Keratinocyte (primary cell): ENCODE measurements around the gene TMEM59L. TPM values are rescaled to one million over a fixed set of nuclear protein-coding genes. Genes with fewer than 3 reads are reported as not detected.

Experiments used
- DNase-seq: peaks from one replicate; pipeline ENCODE4 v3.0.0-alpha.2; 2011; ENCODE audit warnings: low read depth, missing footprints, low spot score
- FAIRE-seq: peaks from 2 replicates; lab custom pipeline; 2011; peaks lifted over from hg19 to GRCh38; lab: Jason Lieb, UNC
- H2AFZ ChIP-seq: 2 replicates; pipeline ENCODE4 v1.6.0; 2012; ENCODE audit warnings: low read length, control low read depth, inconsistent platforms; ENCODE audit not compliant: control insufficient read depth
- H3K27ac ChIP-seq: 2 replicates; pipeline ENCODE4 v1.5.1; 2011; ENCODE audit warnings: low read length; ENCODE audit not compliant: control insufficient read depth, insufficient read depth
- H3K27me3 ChIP-seq: 3 replicates; pipeline ENCODE4 v1.6.0; 2011; ENCODE audit warnings: low read length; ENCODE audit not compliant: control insufficient read depth, insufficient read depth; ENCODE audit errors: extremely low read depth
- H3K36me3 ChIP-seq, 2 experiments: 2 replicates in 1 of 2; 3 replicates in 1 of 2; pipeline ENCODE4 v1.5.1; 2011; ENCODE audit warnings: low read length in 2 of 2, mild to moderate bottlenecking in 1 of 2; ENCODE audit not compliant: control insufficient read depth in 2 of 2, insufficient read depth in 2 of 2; ENCODE audit errors: extremely low read depth in 1 of 2
- H3K4me1 ChIP-seq: 3 replicates; pipeline ENCODE4 v1.5.1; 2011; ENCODE audit warnings: low read length; ENCODE audit not compliant: control insufficient read depth, insufficient read depth; ENCODE audit errors: extremely low read depth
- H3K4me2 ChIP-seq: 3 replicates; pipeline ENCODE4 v1.6.0; 2011; ENCODE audit warnings: low read depth, low read length; ENCODE audit not compliant: control insufficient read depth, insufficient read depth; ENCODE audit errors: extremely low read depth
- H3K4me3 ChIP-seq, 3 experiments: fragments of 200-600 bp in 1 of 3; sonication (generic) in 1 of 3; 2 replicates in 2 of 3; 3 replicates in 1 of 3; pipeline ENCODE4 v1.5.1; 2011 to 2016; ENCODE audit warnings: low read length in 3 of 3, mild to moderate bottlenecking in 3 of 3, control low read depth in 2 of 3, inconsistent platforms in 1 of 3, low read depth in 1 of 3, mixed read lengths in 1 of 3, mixed run types in 1 of 3, moderate library complexity in 1 of 3; ENCODE audit not compliant: control insufficient read depth in 2 of 3, insufficient read depth in 2 of 3; ENCODE audit errors: extremely low read depth in 1 of 3
- H3K79me2 ChIP-seq: 2 replicates; pipeline ENCODE4 v1.6.0; 2012; ENCODE audit warnings: low read length; ENCODE audit not compliant: control insufficient read depth, insufficient read depth
- H3K9ac ChIP-seq: 3 replicates; pipeline ENCODE4 v1.6.0; 2011; ENCODE audit warnings: low read length; ENCODE audit not compliant: control insufficient read depth, insufficient read depth; ENCODE audit errors: extremely low read depth
- H3K9me1 ChIP-seq: 3 replicates; pipeline ENCODE4 v1.6.0; 2011; ENCODE audit warnings: low read length; ENCODE audit not compliant: control insufficient read depth, insufficient read depth; ENCODE audit errors: extremely low read depth
- H3K9me3 ChIP-seq: 2 replicates; pipeline ENCODE4 v1.5.1; 2012; ENCODE audit warnings: low read depth, low read length; ENCODE audit not compliant: control insufficient read depth
- H4K20me1 ChIP-seq: 3 replicates; pipeline ENCODE4 v1.6.0; 2011; ENCODE audit warnings: low read length; ENCODE audit not compliant: control insufficient read depth, insufficient read depth; ENCODE audit errors: extremely low read depth
- CTCF ChIP-seq, 3 experiments: IDR thresholded peaks in 1 of 3; conservative IDR thresholded peaks in 1 of 3; optimal IDR thresholded peaks in 1 of 3; 2 replicates in 2 of 3; 3 replicates in 1 of 3; pipeline versions ENCODE3 to v1.5.1; 2011; ENCODE audit warnings: low read length in 3 of 3, mild to moderate bottlenecking in 3 of 3, moderate library complexity in 2 of 3, control low read depth in 1 of 3, inconsistent platforms in 1 of 3; ENCODE audit not compliant: insufficient read depth in 2 of 3; ENCODE audit errors: extremely low read depth in 1 of 3
- EZH2 ChIP-seq: IDR thresholded peaks from one replicate; pipeline ENCODE4 v1.6.1; 2012; ENCODE audit warnings: inconsistent platforms, mild to moderate bottlenecking, low read length, moderate library complexity
- dilution Hi-C: fragments of 300-500 bp; cut with MboI; formaldehyde crosslinking; loops from one replicate; pipeline ENCODE4 v1.7.0; 2020; ENCODE audit warnings: low sequenced_read_pairs; ENCODE audit not compliant: extremely low pct_ligation_motif_present
- polyA plus RNA-seq, 5 experiments: library from polyadenylated mRNA; depleted of rRNA in 3 of 5; stranded (reverse) in 3 of 5; stranded (forward) in 1 of 5; unstranded in 1 of 5; fragments of >200 nt; gene quantifications; 1 replicate in 1 of 5; 2 replicates in 3 of 5; 3 replicates in 1 of 5; pipeline versions ENCODE4 v1.2.1 to v1.2.3, GENCODE V29; 2011 to 2012; ENCODE audit warnings: missing spikeins in 2 of 5, low read depth in 1 of 5, low replicate concordance in 1 of 5

The TMEM59L gene
- polyA plus RNA-seq, 1 donor (not counting 4 experiments of a cell fraction or from before 2014, with no cell fraction given): not detected

DNA sequence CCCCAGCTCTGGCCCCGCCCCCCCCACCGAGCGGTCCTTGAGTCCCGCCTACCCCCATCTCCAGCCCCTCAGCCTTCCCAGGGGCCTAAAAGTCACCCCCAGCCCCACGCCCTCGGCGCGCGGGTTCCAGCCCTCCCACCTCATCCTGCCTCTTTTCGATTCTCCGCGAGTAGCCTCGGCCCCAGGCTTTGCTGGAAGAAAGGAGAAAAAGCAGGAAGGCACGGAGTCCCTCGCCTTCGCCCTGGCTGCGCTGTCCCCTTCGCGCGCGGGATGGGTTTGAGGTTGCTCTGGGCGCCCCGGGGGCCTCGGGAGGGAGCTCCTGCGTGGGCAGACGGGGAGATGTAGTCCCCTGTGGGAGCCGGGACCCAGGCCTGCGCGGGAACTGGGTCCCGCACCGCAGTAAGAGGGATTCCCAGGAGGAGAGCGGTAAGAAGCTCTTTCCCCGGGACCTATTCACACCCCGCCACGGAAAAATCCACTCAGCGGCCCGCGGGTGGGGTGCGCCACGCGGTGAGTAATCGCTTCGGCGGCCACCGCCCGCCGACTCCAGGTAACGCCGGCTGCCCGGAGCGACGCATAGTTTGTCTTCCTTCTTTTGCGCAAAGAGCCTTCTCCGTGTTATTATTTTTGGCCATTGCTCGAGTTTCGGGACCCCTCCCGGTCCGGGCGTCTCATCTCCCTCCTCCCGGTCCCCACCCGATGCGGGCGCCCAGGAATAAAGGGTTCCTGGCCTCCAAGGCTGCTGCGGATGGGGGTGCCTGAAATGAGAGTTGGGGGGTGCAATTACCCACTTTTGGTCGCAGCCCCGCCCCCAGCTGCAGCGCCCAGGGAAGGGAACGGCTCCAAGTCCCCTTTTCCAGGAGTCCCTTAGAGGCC lies 5.2 kb upstream of the TMEM59L start:
- Histone ChIP-seq H3K9me3 (no peaks in the 10 kb centered on the region), H4K20me1 (no peaks in the 10 kb centered on the region), H3K36me3 (no peaks in the 10 kb centered on the region), H3K27me3 (peaks cover 70% of the 10 kb centered on the region), H3K9me1 (no peaks in the 10 kb centered on the region), H3K4me3 (peak overlapping the region; percentile 22 to 54 (median 51)), H3K27ac (no peak overlapping the region), H3K4me2 (peak overlapping the region; percentile 77), H3K9ac (no peak overlapping the region), H2AFZ (no peak overlapping the region), H3K79me2 (no peaks in the 10 kb centered on the region), H3K4me1 (peaks cover 8% of the 10 kb centered on the region)
- dilution Hi-C loops: no loop called here
- no peak for DNase-seq
- no peak for FAIRE-seq
- peak; percentile 94 for TF ChIP-seq EZH2
- TF ChIP-seq CTCF (optimal IDR thresholded peaks at IDR 0.05 in 1 of 3, IDR thresholded peaks at IDR 0.05 in 1 of 3, conservative IDR thresholded peaks at IDR 0.05 in 1 of 3; ENCODE audit: extremely low read depth in 1 of 3, insufficient read depth in 2 of 3, low read length in 3 of 3): no peak

- Histone ChIP-seq H3K27me3 (peaks cover 78% of the 10 kb centered on the region), H3K9me1 (no peaks in the 10 kb centered on the region), H2AFZ (no peak overlapping the region), H3K27ac (no peak overlapping the region), H3K4me1 (peaks cover 8% of the 10 kb centered on the region), H3K9me3 (no peaks in the 10 kb centered on the region), H3K9ac (no peak overlapping the region), H3K36me3 (no peaks in the 10 kb centered on the region), H3K79me2 (no peaks in the 10 kb centered on the region), H3K4me2 (peak overlapping the region; percentile 77), H3K4me3 (no peak overlapping the region), H4K20me1 (no peaks in the 10 kb centered on the region)
- dilution Hi-C loops: no loop called here
- TF ChIP-seq EZH2 (no peak), CTCF (optimal IDR thresholded peaks at IDR 0.05 in 1 of 3, IDR thresholded peaks at IDR 0.05 in 1 of 3, conservative IDR thresholded peaks at IDR 0.05 in 1 of 3; ENCODE audit: extremely low read depth in 1 of 3, insufficient read depth in 2 of 3, low read length in 3 of 3) (no peak)
- DNase-seq (no peak), FAIRE-seq (no peak)
Observed at GRCh38 chr19:18608102-18608804, 4.4 kb upstream of the TMEM59L start.
